Measurements from ENCODE around the gene C10orf95.
A peak's percentile ranks its signal among the peaks of the same experiment; 100 is the strongest.

Gene C10orf95

GRCh38 chr10:102413806-102414561 is 37.4 kb downstream of the C10orf95 start:
- no peak for DNase-seq

- DNase-seq: peak; percentile 10
These were observed 38.2 kb downstream of the C10orf95 start for GRCh38 chr10:102413053-102413705.

GRCh38 chr10:102412293-102412692 is 39.0 kb downstream of the C10orf95 start:
- no peak for DNase-seq

GRCh38 chr10:102411341-102412255 is 39.7 kb downstream of the C10orf95 start:
- no peak for DNase-seq

- DNase-seq: no peak
These were observed 40.8 kb downstream of the C10orf95 start for GRCh38 chr10:102410429-102411073.

- no peak for DNase-seq
These were observed 41.5 kb downstream of the C10orf95 start for GRCh38 chr10:102409604-102410428.

- DNase-seq: no peak
These were observed 42.4 kb downstream of the C10orf95 start for GRCh38 chr10:102408728-102409603.

- no peak for DNase-seq
These were observed 43.1 kb downstream of the C10orf95 start for GRCh38 chr10:102408131-102408727.

GRCh38 chr10:102407425-102408130 is 43.8 kb downstream of the C10orf95 start:
- no peak for DNase-seq

GRCh38 chr10:102406815-102407214 is 44.5 kb downstream of the C10orf95 start:
- DNase-seq: no peak

GRCh38 chr10:102405632-102406031 is 45.7 kb downstream of the C10orf95 start:
- DNase-seq: no peak

GRCh38 chr10:102405108-102405571 is 46.2 kb downstream of the C10orf95 start:
- DNase-seq: no peak

GRCh38 chr10:102404361-102405107 is 46.8 kb downstream of the C10orf95 start:
- DNase-seq: no peak

GRCh38 chr10:102403115-102403514 is 48.2 kb downstream of the C10orf95 start:
- DNase-seq: no peak

- no peak for DNase-seq
These were observed 48.8 kb downstream of the C10orf95 start for GRCh38 chr10:102402512-102402896.

GRCh38 chr10:102401735-102402511 is 49.4 kb downstream of the C10orf95 start:
- DNase-seq: no peak

- no peak for DNase-seq
These were observed 50.0 kb downstream of the C10orf95 start for GRCh38 chr10:102401342-102401654.

Data from NCI-H2107 (cell line).